Measurements from ENCODE around the gene ATPAF1.

- TF ChIP-seq CTCF (IDR thresholded peaks at IDR 0.05) (no peak), POLR2A (IDR thresholded peaks at IDR 0.05) (no peak)
Measured at GRCh38 chr1:46650491-46650890, 17.7 kb downstream of the ATPAF1 start.

Measured in testis (tissue), 2 donors.